GM12801 (cell line): Measurements from ENCODE around the gene CNP.

Experiments
- CTCF ChIP-seq: IDR thresholded peaks from one replicate; pipeline ENCODE4 v1.5.1; 2011; ENCODE audit warnings: control low read depth; ENCODE audit not compliant: insufficient read length; ENCODE audit errors: extremely low read depth

The CNP gene

GRCh38 chr17:42017866-42018200 is 51.2 kb downstream of the CNP start:
- no peak for TF ChIP-seq CTCF

DNA sequence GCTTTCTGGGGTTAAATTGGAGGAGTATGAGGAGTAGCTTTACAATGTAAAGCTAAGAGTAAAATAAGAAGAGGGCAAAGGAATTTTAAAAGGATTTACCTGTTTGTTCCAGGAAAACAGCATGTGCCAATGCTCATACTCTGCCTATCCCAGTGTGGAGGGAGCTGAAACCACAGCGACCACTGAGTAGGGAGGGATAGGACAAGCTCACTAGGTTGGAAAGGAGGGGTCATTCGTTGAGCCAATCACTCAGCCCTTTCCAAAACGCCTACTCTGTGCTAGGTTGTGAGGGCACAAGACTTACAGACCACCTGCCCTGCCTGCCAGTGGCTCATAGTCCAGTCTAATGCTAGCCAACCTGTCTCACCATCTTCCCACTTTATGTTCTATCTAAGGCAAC is 51.7 kb downstream of the CNP start:
- TF ChIP-seq CTCF, result no peak

DNA sequence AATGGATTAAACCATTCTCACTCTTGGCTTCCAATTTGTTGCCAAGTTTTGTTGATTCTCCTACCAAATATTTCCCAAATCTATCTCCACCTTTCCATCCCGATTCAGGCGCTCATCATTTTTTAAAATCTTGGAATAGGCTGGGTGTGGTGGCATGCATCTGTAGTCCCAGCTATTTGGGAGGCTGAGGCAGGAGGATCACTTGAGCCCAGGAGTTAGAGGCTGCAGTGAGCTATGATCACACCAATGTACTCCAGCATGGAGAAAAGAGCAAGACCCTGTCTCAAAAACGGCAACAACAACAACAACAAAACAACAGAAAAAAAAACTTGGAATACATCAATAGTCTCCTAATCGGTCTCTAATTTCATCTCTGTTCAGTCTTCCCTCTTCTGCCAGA is 52.4 kb downstream of the CNP start:
- no peak for TF ChIP-seq CTCF

GRCh38 chr17:42019509-42020404 is 53.2 kb downstream of the CNP start, which contains the start of gene NKIRAS2:
Gene NKIRAS2 (plus strand): TSS chr17:42020090. CDS start chr17:42021578, 1,488 bp downstream.
- no peak for TF ChIP-seq CTCF

- TF ChIP-seq CTCF, result no peak
Observed at GRCh38 chr17:42023524-42024349, 57.1 kb downstream of the CNP start.

DNA sequence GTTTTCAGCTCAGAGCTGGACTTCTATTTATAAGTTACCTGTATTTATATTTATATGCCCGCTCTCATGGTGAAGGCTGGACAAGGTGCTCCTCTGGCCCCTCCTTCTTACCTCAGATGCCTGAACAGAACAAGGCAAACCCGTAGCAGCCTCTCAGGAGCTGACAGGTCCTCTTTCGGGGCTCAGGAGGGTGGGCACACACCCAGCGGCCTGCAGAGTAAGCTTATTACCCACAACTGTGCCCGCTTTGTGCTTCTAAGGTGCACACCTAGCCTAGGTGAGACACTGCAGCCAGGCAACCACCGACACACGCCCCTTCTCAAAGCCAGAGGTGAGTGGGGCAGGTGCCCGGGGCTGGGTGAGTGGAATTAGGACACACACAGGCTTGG is 58.6 kb downstream of the CNP start:
- TF ChIP-seq CTCF, result no peak

DNA sequence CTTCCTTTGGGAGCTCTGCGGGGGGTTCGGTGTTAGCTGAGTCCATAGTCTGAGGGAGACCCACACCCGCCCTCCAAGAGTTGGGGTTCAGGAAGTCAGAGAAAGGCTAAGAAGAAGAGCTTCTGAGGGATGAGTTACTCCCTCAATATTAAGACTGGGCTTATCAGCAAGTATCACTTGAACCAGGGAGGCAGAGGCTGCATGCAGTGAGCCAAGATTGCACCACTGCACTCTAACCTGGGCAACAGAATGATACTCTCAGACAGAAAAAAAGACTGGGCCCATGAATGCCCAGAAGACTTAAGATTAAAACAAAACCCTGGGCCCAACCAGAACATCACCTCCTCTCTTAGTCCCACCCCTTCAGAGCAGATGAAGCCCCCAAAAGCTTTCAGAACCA is 59.3 kb downstream of the CNP start:
- no peak for TF ChIP-seq CTCF
